Endothelial cell of umbilical vein (primary cell): ENCODE measurements around the gene ZBTB20.

Experiments used
- FOS ChIP-seq: IDR thresholded peaks from 2 replicates; pipeline ENCODE4 v1.6.1; 2011; ENCODE audit warnings: mild to moderate bottlenecking, low read length, moderate library complexity, borderline replicate concordance; ENCODE audit not compliant: insufficient read depth
- POLR2AphosphoS5 ChIP-seq: IDR thresholded peaks from 2 replicates; pipeline ENCODE4 v1.6.1; 2012; ENCODE audit warnings: low read depth, mild to moderate bottlenecking, control low read depth, low read length, moderate library complexity; ENCODE audit not compliant: insufficient read depth

GRCh38 chr3:114942773-114943172, 204.3 kb downstream of the ZBTB20 start:
- TF ChIP-seq FOS = no peak
- TF ChIP-seq POLR2AphosphoS5 = no peak
